ENCODE data around the gene C1QTNF6. TPM values are rescaled to one million over a fixed set of nuclear protein-coding genes. Genes with fewer than 3 reads are reported as not detected.
A peak's percentile ranks its signal among the peaks of the same experiment; 100 is the strongest.

Gene C1QTNF6
- total RNA-seq (3.5 and 4.6 TPM in 2 replicates), polyA plus RNA-seq (3.0 and 7.4 TPM in 2 replicates), polyA minus RNA-seq (ENCODE audit: low replicate concordance) (2.7 and 13.4 TPM in 2 replicates)
- 3.4 and 9.0 TPM in 2 replicates for polyA plus RNA-seq (2012)

DNA sequence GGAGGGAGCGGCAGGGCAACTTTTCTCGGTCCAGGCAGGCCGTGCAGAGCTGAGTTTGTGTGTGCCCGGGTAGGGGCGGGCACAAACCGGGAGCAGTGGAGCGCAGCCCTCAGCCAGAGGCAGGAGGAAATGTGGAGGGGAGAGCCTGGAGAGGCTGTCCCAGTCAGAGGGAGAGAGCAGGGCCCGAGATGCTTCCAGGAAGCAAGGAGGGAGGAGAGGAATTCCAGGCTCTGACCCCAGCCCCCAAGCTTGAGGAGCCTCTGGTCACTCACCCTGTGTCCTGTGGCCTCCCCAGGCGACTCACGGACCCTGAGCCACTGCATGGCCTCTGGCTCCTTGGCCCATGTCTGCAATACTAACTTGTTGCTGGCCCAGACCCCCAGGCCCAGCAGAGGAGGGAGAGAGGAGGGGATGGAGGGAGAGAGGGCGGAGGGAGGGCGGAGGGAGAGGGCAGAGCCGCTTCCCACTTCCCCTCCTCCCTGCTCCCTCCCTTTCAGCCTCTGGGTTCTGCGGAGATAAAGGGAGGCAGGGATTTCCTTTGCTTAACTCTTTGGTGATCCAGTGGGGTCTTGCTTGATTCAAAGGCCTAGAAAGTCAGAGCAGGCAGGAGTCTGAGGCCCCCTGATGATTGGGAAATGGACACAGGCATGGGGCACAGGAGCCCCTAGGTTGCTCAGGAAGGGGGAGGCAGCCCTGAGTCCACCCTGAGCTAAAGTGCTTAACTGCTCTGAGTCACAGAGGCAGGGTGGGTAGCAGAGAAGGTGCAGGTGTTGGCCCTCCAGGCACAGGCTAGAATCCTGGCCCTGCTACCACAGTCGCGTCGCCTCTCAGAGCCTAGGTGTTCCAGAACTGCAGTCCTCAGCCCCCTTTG, at the start of gene C1QTNF6:
TSS of gene C1QTNF6 (minus strand) at position 357 of the 871 bp plus-strand sequence. CDS start at position 323, 34 bp downstream.
- peak; percentile 48 to 62 for DNase-seq (ENCODE audit: low read depth in 2 of 2)
- no peaks in the 10 kb centered on the region for H3K9me3 ChIP-seq (ENCODE audit: control insufficient read depth, insufficient read depth, low read depth, low read length)
- H3K4me2 ChIP-seq (ENCODE audit: extremely low read depth, insufficient read depth, low read length) = peak within 1 kb of the TSS; percentile 75
- H3K27me3 ChIP-seq (ENCODE audit: control insufficient read depth, insufficient read depth, low read length) = no peaks in the 10 kb centered on the region
- H2AFZ ChIP-seq (ENCODE audit: low read length) = peak within 1 kb of the TSS; percentile 0
- H3K36me3 ChIP-seq (ENCODE audit: control insufficient read depth, insufficient read depth, low read length) = no peaks in the 10 kb centered on the region
- peaks cover 18% of the 10 kb centered on the region for H3K4me1 ChIP-seq (ENCODE audit: control insufficient read depth, extremely low read depth, insufficient read depth, low read length)
- no peaks in the 10 kb centered on the region for H3K79me2 ChIP-seq (ENCODE audit: control insufficient read depth, insufficient read depth, low read length)
- H3K9ac ChIP-seq (ENCODE audit: insufficient read depth, low read length) = peak within 1 kb of the TSS; percentile 0
- H3K27ac ChIP-seq (ENCODE audit: insufficient read depth, low read length) = peak within 1 kb of the TSS; percentile 39
- no peaks in the 10 kb centered on the region for H4K20me1 ChIP-seq (ENCODE audit: control insufficient read depth, extremely low read depth, insufficient read depth, low read length)
- H3K4me3 ChIP-seq (replicated peaks in 1 of 4; ENCODE audit: control extremely low read depth in 1 of 4, insufficient read depth in 1 of 4, low read depth in 3 of 4, low read length in 4 of 4) = peak within 1 kb of the TSS; percentile 3 to 65 (median 32)
- TF ChIP-seq, protein P1, sequence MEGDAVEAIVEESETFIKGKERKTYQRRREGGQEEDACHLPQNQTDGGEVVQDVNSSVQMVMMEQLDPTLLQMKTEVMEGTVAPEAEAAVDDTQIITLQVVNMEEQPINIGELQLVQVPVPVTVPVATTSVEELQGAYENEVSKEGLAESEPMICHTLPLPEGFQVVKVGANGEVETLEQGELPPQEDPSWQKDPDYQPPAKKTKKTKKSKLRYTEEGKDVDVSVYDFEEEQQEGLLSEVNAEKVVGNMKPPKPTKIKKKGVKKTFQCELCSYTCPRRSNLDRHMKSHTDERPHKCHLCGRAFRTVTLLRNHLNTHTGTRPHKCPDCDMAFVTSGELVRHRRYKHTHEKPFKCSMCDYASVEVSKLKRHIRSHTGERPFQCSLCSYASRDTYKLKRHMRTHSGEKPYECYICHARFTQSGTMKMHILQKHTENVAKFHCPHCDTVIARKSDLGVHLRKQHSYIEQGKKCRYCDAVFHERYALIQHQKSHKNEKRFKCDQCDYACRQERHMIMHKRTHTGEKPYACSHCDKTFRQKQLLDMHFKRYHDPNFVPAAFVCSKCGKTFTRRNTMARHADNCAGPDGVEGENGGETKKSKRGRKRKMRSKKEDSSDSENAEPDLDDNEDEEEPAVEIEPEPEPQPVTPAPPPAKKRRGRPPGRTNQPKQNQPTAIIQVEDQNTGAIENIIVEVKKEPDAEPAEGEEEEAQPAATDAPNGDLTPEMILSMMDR (conservative IDR thresholded peaks at IDR 0.05 in 1 of 2, IDR thresholded peaks at IDR 0.05 in 1 of 2; ENCODE audit: low read depth in 1 of 2, low read length in 2 of 2) = no peak
- no peak for TF ChIP-seq EZH2 (IDR thresholded peaks at IDR 0.05; ENCODE audit: low read length, missing control alignments)

DNA sequence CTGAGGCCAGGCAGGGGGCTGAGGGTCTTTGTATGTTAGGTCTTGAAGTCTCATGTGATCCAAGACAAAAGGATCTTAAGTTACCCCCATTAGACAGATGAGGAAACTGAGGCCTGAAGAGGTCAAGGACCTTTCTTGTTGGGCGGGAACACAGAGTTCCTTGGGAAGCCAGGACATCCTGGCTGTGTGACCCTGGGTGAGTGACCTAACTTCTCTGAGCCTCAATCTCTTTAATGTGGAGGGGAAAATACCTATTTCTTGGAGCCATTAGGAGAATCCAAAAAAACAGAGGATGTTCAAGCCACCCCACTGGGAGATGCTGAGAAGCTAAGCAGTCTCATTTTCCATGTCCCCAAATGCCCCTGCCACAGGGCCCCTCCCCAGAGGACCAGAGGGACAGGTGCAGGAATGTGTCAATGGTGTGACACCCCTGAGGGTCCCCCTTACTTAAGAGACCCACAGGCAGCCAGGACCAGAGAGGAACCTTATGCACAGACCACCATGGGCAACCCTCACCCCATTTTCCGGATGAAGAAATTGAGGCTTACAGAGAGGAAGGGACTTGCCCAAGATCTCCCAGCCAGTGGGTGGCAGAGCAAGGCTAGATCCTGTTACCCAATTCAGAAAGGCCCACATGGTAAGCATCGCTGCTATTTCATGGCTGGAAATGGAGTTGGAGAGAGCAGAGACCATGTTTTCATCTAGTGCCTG, 48.0 kb upstream of the C1QTNF6 start:
- H4K20me1 ChIP-seq (ENCODE audit: control insufficient read depth, extremely low read depth, insufficient read depth, low read length) = no peaks in the 10 kb centered on the region
- no peaks in the 10 kb centered on the region for H3K4me1 ChIP-seq (ENCODE audit: control insufficient read depth, extremely low read depth, insufficient read depth, low read length)
- H3K4me2 ChIP-seq (ENCODE audit: extremely low read depth, insufficient read depth, low read length) = no peak overlapping the region
- no peak for TF ChIP-seq EZH2 (IDR thresholded peaks at IDR 0.05; ENCODE audit: low read length, missing control alignments)
- TF ChIP-seq, protein P1 (conservative IDR thresholded peaks at IDR 0.05 in 1 of 2, IDR thresholded peaks at IDR 0.05 in 1 of 2; ENCODE audit: low read depth in 1 of 2, low read length in 2 of 2) = no peak
- DNase-seq (ENCODE audit: low read depth in 2 of 2) = no peak
- no peak overlapping the region for H3K9ac ChIP-seq (ENCODE audit: insufficient read depth, low read length)
- H2AFZ ChIP-seq (ENCODE audit: low read length) = no peak overlapping the region
- H3K27ac ChIP-seq (ENCODE audit: insufficient read depth, low read length) = no peak overlapping the region
- H3K27me3 ChIP-seq (ENCODE audit: control insufficient read depth, insufficient read depth, low read length) = no peaks in the 10 kb centered on the region
- H3K79me2 ChIP-seq (ENCODE audit: control insufficient read depth, insufficient read depth, low read length) = no peaks in the 10 kb centered on the region
- no peaks in the 10 kb centered on the region for H3K36me3 ChIP-seq (ENCODE audit: control insufficient read depth, insufficient read depth, low read length)
- no peaks in the 10 kb centered on the region for H3K9me3 ChIP-seq (ENCODE audit: control insufficient read depth, insufficient read depth, low read depth, low read length)
- no peak overlapping the region for H3K4me3 ChIP-seq (replicated peaks in 1 of 4; ENCODE audit: control extremely low read depth in 1 of 4, insufficient read depth in 1 of 4, low read depth in 3 of 4, low read length in 4 of 4)

Measured in fibroblast of lung (primary cell).